Stimulated activated CD4-positive, alpha-beta T cell treated with anti-CD3 and anti-CD28 coated beads, TNF-alpha, amount 100 ng/mL, for 1 hour (primary cell): Measurements from ENCODE around the gene TMEM243.
"Not testable (repeated sequence)": the region's sequence is repeated elsewhere in the genome, so short reads cannot be mapped to it uniquely, and the experiment has no call there.

Experiments
- DNase-seq, 3 donors: peaks; one replicate each; pipeline ENCODE4 v3.0.0-alpha.2; 2020; ENCODE audit warnings: low read depth in 3 of 3, low spot score in 1 of 3

Gene TMEM243

DNA sequence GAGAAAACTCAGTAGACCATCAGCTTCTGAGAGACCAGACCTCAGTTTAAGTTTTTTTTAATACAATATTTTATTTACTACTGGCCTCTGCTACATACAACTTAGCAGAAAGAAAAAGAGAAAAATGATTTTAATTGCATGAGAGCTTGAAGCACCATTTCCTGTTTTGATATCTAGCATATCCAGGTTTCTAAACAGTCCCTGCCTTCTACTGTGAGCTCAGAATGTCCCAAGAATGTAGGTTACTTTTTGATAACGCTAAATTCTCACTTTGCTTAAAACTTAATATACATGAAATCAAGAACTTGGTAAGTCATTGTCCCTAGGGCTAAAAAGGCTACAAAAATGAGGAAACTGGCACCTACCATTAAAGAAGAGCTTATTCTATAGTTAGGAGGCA lies 7.0 kb downstream of the TMEM243 start:
- DNase-seq, result no peak

- no peak for DNase-seq
Observed at GRCh38 chr7:87210506-87210905, 9.0 kb downstream of the TMEM243 start.

GRCh38 chr7:87209295-87209924 lies 10.1 kb downstream of the TMEM243 start:
- DNase-seq, result no peak

- DNase-seq, result no peak
Observed at GRCh38 chr7:87206361-87206760, 13.2 kb downstream of the TMEM243 start.

DNA sequence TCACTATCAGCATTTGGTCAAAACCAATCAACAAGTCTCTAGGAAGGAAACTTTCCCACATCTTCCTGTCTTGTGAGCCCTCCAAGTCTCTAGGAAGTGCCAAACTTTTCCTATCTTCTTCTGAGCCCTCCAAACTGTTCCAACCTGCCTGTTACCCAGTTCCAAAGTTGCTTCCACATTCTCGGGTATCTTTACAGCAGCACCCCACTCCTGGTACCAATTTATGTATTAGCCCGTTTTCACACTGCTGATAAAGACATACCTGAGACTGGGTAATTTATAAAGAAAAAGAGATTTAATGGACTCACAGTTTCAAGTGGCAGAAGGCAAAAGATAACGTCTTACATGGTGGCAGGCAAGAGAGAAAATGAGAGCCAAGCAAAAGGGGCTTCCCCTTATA lies 13.8 kb downstream of the TMEM243 start:
- DNase-seq, result not testable (repeated sequence)

DNA sequence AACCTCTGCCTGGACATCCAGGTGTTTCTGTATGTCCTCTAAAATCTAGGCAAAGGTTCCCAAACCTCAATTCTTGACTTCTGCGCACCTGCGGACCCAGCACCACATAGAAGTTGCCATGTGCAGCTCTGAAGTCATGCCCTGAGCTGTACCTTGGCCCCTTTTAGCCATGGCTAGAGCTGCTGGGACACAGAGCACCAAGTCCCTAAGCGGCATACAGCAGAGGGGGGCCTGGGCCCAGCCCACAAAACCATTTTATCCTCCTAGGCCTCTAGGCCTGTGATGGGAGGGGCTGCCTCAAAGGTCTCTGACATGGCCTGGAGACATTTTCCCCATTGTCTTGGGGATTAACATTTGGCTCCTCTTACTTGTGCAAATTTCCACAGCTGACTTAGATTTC lies 14.6 kb downstream of the TMEM243 start:
- no peak for DNase-seq

GRCh38 chr7:87203929-87204328 lies 15.6 kb downstream of the TMEM243 start:
- not testable (repeated sequence) for DNase-seq

GRCh38 chr7:87202705-87203104 lies 16.8 kb downstream of the TMEM243 start:
- DNase-seq, result no peak

GRCh38 chr7:87202208-87202607 lies 17.3 kb downstream of the TMEM243 start:
- no peak for DNase-seq

- no peak for DNase-seq
Observed at GRCh38 chr7:87199700-87200450, 19.7 kb downstream of the TMEM243 start.

- no peak for DNase-seq
Observed at GRCh38 chr7:87199241-87199640, 20.3 kb downstream of the TMEM243 start.

DNA sequence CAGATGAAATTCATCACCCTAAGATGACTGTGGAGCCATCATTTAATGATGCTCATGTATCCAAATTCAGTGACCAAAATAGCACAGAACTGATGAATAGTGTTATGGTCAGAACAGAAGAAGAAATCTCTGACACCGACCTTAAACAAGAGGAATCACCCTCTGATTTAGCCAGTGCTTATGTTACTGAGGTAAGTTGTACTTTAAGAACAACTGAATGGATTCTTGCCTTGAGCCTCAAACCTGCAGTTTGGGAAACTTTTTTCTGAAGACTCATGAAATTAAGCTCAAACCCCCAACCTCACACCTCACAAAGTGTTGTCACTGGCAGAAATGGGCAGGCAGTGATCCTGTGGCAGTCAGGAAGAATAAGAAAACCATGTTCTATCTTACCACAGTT lies 25.6 kb downstream of the TMEM243 start:
- DNase-seq, result no peak

DNA sequence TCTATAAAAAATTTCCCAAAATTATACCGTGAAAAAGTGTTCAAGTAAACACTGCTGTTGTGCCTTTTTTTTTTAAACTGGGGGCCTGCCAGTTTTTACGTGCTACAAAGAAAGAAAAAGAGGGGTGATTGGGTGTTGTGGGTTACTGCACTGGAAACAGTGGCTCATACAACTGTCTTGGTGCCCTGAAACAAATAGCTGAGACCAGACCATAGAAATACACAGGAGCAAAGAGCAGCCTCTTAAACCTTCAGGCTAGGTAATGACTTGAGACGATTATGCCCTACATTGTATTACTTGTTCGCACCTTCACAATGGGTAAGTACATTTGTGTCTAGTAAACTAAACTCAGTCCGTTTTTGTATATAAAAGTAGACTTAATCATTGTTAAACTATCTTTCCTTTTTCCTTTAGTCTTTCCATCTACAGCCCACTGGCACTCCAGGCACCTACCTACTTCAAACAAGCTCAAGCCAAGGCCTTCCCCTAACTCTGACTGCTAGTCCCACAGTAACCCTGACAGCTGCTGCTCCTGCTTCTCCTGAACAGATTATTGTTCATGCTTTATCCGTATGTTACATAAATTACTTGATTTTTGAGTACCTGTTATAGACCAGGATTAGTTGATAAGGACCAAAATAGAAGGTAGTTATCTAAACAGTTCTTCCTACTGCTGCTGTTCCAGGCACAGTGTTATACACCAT lies 26.6 kb downstream of the TMEM243 start:
- no peak for DNase-seq

- no peak for DNase-seq
Observed at GRCh38 chr7:87190783-87191182, 28.7 kb downstream of the TMEM243 start.

DNA sequence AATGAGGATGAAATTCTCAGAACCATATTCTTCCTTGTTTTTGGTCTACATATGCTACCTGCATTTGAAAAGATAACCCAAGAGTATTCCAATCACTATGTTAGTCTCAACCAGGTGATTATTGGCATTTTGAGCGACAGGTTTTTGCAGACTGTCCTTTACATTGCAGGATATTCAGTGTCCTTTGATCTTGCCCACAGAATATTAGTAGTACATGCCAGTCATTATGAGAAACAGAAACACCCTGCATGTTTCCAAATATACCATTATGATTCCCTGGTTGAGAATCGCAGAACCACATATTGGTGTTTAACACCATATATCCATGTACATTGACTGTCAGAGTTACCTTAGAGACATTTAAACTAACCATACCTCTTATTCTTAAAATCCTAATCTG lies 30.6 kb downstream of the TMEM243 start:
- no peak for DNase-seq

DNA sequence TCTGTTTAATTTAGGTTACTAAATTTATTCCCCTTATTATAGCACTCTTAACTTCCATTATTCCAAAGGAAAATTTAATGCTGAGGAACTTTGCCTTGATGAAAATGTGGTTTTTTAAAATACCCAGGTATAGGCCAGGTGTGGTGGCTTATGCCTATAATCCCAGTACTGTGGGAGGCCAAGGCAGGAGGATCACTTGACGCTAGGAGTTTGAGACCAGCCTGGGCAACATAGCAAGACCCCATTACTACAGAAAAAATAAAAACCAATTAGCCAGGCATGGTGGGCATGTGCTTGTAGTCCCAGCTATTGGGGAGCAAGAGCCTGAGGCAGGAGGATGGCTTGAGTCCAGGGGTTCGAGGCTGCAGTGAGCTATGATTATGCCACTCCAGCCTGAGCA lies 32.4 kb downstream of the TMEM243 start:
- no peak for DNase-seq

DNA sequence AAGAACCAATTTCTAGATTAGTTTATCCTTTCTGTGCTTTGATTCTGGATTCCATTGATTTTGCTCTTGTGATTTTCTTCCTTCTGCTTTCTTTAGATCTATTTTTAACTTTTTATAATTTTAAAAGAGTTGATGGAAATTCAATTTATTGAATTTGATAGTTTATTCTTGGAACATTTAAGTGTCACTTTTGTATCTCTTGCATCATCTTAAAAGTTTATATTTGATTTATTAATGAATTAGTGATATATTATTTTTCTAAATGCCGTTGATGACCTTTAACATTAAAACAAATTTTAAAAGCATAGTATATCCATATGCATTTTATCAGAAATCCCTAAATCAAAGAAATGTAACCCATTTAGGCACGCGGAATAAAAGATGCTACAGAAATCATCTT lies 40.4 kb downstream of the TMEM243 start:
- no peak for DNase-seq

- no peak for DNase-seq
Observed at GRCh38 chr7:87178320-87178719, 41.2 kb downstream of the TMEM243 start.

DNA sequence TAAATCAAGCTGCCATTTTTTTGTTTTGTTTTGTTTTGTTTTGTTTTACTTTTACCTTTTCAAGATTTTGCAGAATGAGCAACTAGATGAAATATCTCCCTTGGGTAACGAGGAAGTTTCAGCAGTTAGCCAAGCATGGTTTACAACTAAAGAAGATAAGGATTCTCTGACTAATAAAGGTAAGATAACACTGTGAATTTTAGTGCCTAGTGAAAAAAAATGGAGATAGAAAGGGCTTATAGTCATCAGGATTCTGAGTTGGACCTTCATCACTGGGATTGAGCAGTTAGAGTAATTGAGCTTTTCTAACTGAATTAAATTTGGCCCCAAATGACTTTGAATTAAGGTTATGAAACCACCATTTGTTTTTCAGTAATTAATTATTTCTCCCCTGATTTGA lies 46.1 kb downstream of the TMEM243 start:
- DNase-seq, result no peak

GRCh38 chr7:87171282-87171934 lies 48.1 kb downstream of the TMEM243 start:
- no peak for DNase-seq

DNA sequence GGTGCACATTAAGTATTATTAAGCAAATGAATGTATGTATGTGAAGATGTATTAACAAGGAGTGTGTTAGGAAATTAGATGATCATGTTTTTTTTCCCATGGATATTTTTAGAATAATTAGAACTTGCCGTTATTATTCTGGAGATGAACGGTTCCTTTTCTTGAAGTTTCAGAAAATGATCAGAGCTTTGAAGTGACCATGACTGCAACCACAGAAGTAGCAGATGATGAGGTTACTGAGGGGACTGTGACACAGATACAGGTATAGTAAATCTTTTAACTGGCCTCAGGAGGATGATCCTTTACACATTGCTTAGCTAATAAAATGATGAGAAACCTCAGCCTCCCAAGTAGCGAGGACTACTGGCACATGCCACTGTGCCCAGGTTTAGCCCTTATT lies 48.7 kb downstream of the TMEM243 start:
- no peak for DNase-seq

GRCh38 chr7:87164433-87164832 lies 55.1 kb downstream of the TMEM243 start:
- no peak for DNase-seq
